Prostate gland (tissue), 2 donors: ENCODE results near the gene ATG4D. TPM values are rescaled to one million over a fixed set of nuclear protein-coding genes. Genes with fewer than 3 reads are reported as not detected.

Experiments used
- DNase-seq: peaks from one replicate; pipeline ENCODE4 v3.0.0-alpha.2; 2019; ENCODE audit warnings: low spot score
- H3K27ac ChIP-seq, 2 donors: fragments of 200-600 bp; sonication (generic); 2 replicates each; pipeline ENCODE4 v1.5.1; 2017 to 2019
- H3K27me3 ChIP-seq: fragments of 200-600 bp; sonication (generic); replicated peaks from 2 replicates; pipeline ENCODE4 v1.5.1; 2019; ENCODE audit not compliant: insufficient read depth
- H3K36me3 ChIP-seq, 2 donors: fragments of 200-600 bp; sonication (generic); 1 replicate in 1 of 2; 2 replicates in 1 of 2; pipeline versions ENCODE4 v1.5.1 to v1.8.1; 2017 to 2019
- H3K4me1 ChIP-seq: fragments of 200-600 bp; sonication (generic); replicated peaks from 2 replicates; pipeline ENCODE4 v1.5.1; 2019
- H3K4me3 ChIP-seq, 2 donors: fragments of 200-600 bp; sonication (generic); 2 replicates each; pipeline ENCODE4 v1.5.1; 2017 to 2019
- H3K9me3 ChIP-seq: fragments of 200-600 bp; sonication (generic); 2 replicates; pipeline ENCODE4 v1.5.1; 2017
- POLR2A ChIP-seq: fragments of 450-650 bp; IDR thresholded peaks from one replicate; pipeline ENCODE4 v1.6.1; 2016; ENCODE audit warnings: antibody characterized with exemption, mild to moderate bottlenecking
- POLR2AphosphoS5 ChIP-seq: sonication (generic); formaldehyde crosslinking; IDR thresholded peaks from one replicate; pipeline ENCODE4 v1.6.1; 2017; ENCODE audit warnings: antibody characterized with exemption
- WGBS: methylation state at CpG from one replicate; pipeline ENCODE4 v1.1.5; 2018; 5-methylcytosine and 5-hydroxymethylcytosine counted together
- intact Hi-C: fragments of 100-400 bp; cut with DNase I; formaldehyde crosslinking; loops from one replicate; pipeline ENCODE4 v1.14.2; 2022
- total RNA-seq, 2 donors: library from RNA; depleted of rRNA; stranded (reverse); fragments of >200 nt; gene quantifications; one replicate each; pipeline ENCODE4 v1.1.0, GENCODE V29; 2016
- TF ChIP-seq, protein P1 (sequence below), 4 experiments: fragments of 200-600 bp in 2 of 4; fragments of 450-650 bp in 2 of 4; sonication (generic) in 2 of 4; IDR thresholded peaks; 1 replicate in 3 of 4; 2 replicates in 1 of 4; pipeline ENCODE4 v1.5.1; 2016 to 2019; ENCODE audit warnings: antibody characterized with exemption in 4 of 4, mild to moderate bottlenecking in 2 of 4, moderate library complexity in 2 of 4

ATG4D gene
- total RNA-seq, 2 donors from 2014 or later: 36.3 to 57.9 TPM

DNA sequence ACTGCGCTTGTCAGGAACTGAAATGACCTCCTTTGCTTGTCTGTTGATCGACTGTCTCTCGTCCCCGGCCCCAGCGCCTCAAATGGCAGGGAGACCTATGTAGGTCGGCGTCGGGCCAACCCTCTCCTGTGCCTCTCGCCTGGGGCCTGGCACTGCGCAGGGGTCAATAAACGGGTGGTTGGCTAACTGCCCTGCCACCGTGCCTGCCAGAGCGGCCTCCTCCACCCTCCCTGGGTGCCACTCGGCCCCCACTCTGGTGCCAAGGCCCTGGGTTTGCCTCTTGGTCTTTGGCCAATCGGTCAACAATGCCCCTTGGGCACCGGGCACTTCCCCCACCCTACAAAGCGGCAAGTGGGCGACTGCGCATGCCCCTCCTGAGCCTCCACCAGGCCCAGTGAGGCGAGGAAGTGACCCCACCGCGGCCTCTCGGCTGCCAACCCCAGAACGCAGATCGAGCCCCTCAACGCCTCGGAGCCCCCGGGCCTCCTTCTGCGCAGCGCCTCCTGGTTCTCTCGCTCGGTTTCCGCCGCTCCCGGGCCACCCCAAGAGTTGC is 41.7 kb upstream of the ATG4D start:
- no peaks in the 10 kb centered on the region for H3K9me3 ChIP-seq
- under 1% methylated on average over 34 of the region's 35 CpGs for WGBS
- no peaks in the 10 kb centered on the region for H3K27me3 ChIP-seq
- no peak for TF ChIP-seq POLR2A
- TF ChIP-seq, protein P1, sequence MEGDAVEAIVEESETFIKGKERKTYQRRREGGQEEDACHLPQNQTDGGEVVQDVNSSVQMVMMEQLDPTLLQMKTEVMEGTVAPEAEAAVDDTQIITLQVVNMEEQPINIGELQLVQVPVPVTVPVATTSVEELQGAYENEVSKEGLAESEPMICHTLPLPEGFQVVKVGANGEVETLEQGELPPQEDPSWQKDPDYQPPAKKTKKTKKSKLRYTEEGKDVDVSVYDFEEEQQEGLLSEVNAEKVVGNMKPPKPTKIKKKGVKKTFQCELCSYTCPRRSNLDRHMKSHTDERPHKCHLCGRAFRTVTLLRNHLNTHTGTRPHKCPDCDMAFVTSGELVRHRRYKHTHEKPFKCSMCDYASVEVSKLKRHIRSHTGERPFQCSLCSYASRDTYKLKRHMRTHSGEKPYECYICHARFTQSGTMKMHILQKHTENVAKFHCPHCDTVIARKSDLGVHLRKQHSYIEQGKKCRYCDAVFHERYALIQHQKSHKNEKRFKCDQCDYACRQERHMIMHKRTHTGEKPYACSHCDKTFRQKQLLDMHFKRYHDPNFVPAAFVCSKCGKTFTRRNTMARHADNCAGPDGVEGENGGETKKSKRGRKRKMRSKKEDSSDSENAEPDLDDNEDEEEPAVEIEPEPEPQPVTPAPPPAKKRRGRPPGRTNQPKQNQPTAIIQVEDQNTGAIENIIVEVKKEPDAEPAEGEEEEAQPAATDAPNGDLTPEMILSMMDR (IDR thresholded peaks at IDR 0.05): no peak
- peak; percentile 66 for TF ChIP-seq POLR2AphosphoS5
- peaks cover 0 to 9% of the 10 kb centered on the region in 2 donors for H3K36me3 ChIP-seq
- peak; percentile 83 for DNase-seq
- peak overlapping the region; percentile 98 for H3K27ac ChIP-seq
- intact Hi-C loops: loop anchor here (5.0 kb wide), 1 partner anchor 65 kb away; the partner anchor contains the start of genes CDKN2D and KRI1
- H3K4me3 ChIP-seq: peak overlapping the region; percentile 98 to 99
- H3K4me1 ChIP-seq: no peaks in the 10 kb centered on the region

DNA sequence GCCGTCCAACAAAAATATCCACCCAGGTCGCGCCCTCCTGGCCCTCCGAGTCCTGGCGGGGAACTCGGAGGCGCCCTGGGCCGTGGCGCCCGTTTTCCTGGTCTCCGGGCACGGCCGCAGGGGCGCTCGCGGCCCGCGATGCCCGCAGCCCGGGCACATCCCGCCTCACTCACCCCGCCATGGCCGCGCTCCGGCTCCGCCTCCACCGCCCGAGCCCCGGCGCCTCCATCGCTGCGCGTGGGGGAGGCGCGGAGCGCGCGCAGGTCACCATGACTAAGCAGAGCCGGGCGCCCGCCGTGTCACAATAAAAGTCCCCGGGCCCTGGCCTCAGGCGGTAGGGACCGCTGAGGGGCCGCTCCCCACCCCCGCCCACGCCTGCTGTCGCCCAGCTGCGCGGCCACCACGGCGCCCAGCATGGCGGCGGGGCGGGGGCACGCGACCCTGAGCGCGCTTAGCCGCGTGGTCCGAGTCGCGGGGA is 41.1 kb upstream of the ATG4D start:
- H3K27me3 ChIP-seq: no peaks in the 10 kb centered on the region
- H3K4me3 ChIP-seq: peak overlapping the region; percentile 98 to 99
- intact Hi-C loops: loop anchor here (5.0 kb wide), 1 partner anchor 65 kb away; the partner anchor contains the start of genes CDKN2D and KRI1
- under 1% methylated on average over 39 of the region's 65 CpGs for WGBS
- peak; percentile 85 for DNase-seq
- no peaks in the 10 kb centered on the region for H3K4me1 ChIP-seq
- TF ChIP-seq POLR2A (peak; percentile 70), POLR2AphosphoS5 (peak; percentile 56)
- TF ChIP-seq, protein P1 (IDR thresholded peaks at IDR 0.05): peak in 1 of 4 experiments; percentile 4
- H3K9me3 ChIP-seq: no peaks in the 10 kb centered on the region
- H3K36me3 ChIP-seq: peaks cover 0 to 9% of the 10 kb centered on the region in 2 donors
- H3K27ac ChIP-seq: peak overlapping the region; percentile 98

DNA sequence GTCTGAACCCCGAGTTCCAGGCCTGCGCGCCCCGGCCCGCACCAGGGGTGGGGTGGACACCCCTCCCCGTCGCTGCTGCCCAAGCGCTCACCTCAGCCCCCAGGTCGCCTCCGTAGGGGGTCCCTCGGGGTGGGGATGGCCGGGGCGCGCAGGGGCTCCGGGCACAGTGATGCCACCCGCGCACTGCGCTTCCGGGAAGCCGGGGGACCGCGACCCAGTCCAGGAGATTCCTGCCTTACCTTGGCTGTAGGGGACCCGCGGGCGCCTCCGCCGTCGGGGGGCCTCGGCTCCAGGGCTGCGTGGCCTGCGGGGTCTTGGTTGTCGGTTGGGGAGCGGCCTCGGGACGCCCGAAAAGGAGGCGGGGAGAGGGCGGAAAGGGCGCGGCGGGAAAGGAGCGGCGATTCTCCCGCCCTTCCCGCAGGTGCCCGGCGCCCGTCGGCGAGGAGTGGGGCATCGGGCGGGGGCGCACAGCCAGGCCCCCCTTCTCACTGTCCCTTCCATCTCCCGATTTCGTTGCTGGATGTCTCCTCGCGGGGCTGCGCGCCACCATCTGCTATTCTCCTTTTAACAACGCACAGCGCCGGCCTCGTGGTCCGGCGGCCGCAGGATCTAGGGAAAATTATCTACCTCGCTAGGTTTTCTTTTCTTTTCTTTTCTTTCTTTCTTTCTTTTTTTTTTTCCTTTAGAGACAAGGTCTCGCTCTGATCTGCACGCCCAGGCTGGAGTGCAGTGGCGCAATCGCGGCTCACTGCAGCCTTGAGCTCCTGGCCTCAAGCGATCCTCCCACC is 40.5 kb upstream of the ATG4D start, which contains the start of gene KEAP1:
Gene KEAP1 (minus strand): TSS at position 355 of the 788 bp plus-strand sequence. CDS start 3,323 bp downstream, outside the sequence.
- Histone ChIP-seq H3K9me3 (no peaks in the 10 kb centered on the region), H3K4me3 (peak within 1 kb of the TSS; percentile 98 to 99), H3K27ac (peak within 1 kb of the TSS; percentile 98), H3K27me3 (no peaks in the 10 kb centered on the region), H3K36me3 (peaks cover 0 to 9% of the 10 kb centered on the region in 2 donors), H3K4me1 (no peaks in the 10 kb centered on the region)
- DNase-seq: no peak
- TF ChIP-seq POLR2A: no peak
- no peak for TF ChIP-seq POLR2AphosphoS5
- TF ChIP-seq, protein P1 (IDR thresholded peaks at IDR 0.05): no peak
- WGBS: 4% methylated on average over 42 of the region's 73 CpGs
- intact Hi-C loops: loop anchor here (5.0 kb wide), 1 partner anchor 64 kb away; the partner anchor contains the start of genes CDKN2D and KRI1

DNA sequence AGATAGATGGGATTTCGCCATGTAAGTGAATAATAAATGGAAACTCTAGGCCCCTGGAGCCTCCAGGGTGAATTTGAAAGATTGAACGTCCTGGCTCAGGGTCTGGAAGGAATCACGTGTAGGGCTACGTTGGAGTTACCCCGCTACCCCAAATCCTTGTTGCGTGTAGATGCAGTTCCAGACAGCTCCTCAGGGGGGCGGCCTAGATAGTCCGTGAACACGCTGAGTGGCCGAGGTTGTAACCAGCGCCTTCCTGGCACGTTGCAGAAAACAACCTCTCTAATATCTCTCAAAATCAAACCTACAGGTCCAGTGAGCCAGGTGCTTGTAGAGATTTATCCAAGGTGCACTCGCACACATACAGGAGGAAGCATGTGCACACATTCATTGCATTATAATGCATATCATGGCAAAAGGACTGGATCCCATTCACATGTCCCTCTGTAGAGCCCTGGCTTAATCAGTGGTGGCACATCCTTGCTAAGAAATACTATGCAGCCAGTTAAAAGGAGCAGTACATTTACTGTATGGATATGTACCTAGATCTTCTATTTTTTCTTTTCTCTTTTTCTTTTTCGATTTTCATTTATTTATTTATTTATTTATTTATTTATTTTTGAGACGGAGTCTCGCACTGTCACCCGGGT is 38.0 kb upstream of the ATG4D start:
- Histone ChIP-seq H3K9me3 (no peaks in the 10 kb centered on the region), H3K36me3 (no peaks in the 10 kb centered on the region), H3K4me1 (no peaks in the 10 kb centered on the region), H3K27me3 (no peaks in the 10 kb centered on the region), H3K4me3 (no peak overlapping the region), H3K27ac (no peak overlapping the region)
- 28% methylated on average over 17 of the region's 17 CpGs for WGBS
- peak; percentile 57 for TF ChIP-seq POLR2AphosphoS5
- TF ChIP-seq, protein P1 (IDR thresholded peaks at IDR 0.05): peak; percentile 52 to 79 (median 68)
- no peak for TF ChIP-seq POLR2A
- peak; percentile 75 for DNase-seq
- intact Hi-C loops: no loop called here
